RWPE2 (cell line): ENCODE results near the gene RAP1GAP.
A peak's percentile ranks its signal among the peaks of the same experiment; 100 is the strongest.

Experiments
- ATAC-seq: fragments of 200-7000 bp; cut with Tn5 transposase; 3 replicates; pipeline ENCODE4 v1.9.1; 2021; ENCODE audit warnings: low read depth
- DNase-seq: peaks from one replicate; pipeline ENCODE4 v3.0.0-alpha.2; 2020; ENCODE audit warnings: low spot score
- H3K27ac ChIP-seq: fragments of 450-650 bp; 2 replicates; pipeline ENCODE4 v1.5.1; 2017; ENCODE audit warnings: mild to moderate bottlenecking; ENCODE audit not compliant: poor library complexity, severe bottlenecking
- H3K27me3 ChIP-seq: fragments of 250-450 bp; sonication (Bioruptor Pico); 2 replicates; pipeline ENCODE4 v1.5.1; 2021; ENCODE audit warnings: mild to moderate bottlenecking, moderate library complexity; ENCODE audit not compliant: insufficient read depth, poor library complexity, severe bottlenecking
- H3K36me3 ChIP-seq: fragments of 250-450 bp; sonication (Bioruptor Pico); 2 replicates; pipeline ENCODE4 v1.5.1; 2020; ENCODE audit warnings: low read depth, mild to moderate bottlenecking, moderate library complexity
- H3K4me1 ChIP-seq: fragments of 250-450 bp; sonication (Bioruptor Pico); 2 replicates; pipeline ENCODE4 v1.5.1; 2021; ENCODE audit warnings: mild to moderate bottlenecking, moderate library complexity; ENCODE audit not compliant: insufficient read depth, poor library complexity, severe bottlenecking
- H3K4me3 ChIP-seq: fragments of 250-450 bp; sonication (Bioruptor Pico); 2 replicates; pipeline ENCODE4 v1.5.1; 2021; ENCODE audit warnings: mild to moderate bottlenecking, moderate library complexity; ENCODE audit not compliant: severe bottlenecking
- H3K9me3 ChIP-seq: fragments of 250-450 bp; sonication (Bioruptor Pico); 2 replicates; pipeline ENCODE4 v1.5.1; 2021; ENCODE audit warnings: mild to moderate bottlenecking, moderate library complexity; ENCODE audit not compliant: severe bottlenecking
- CTCF ChIP-seq: fragments of 450-650 bp; IDR thresholded peaks from one replicate; pipeline ENCODE4 v1.5.1; 2017; ENCODE audit warnings: mild to moderate bottlenecking, moderate library complexity; ENCODE audit not compliant: poor library complexity, severe bottlenecking

The RAP1GAP gene

GRCh38 chr1:21607549-21608529, 61.3 kb downstream of the RAP1GAP start:
- H3K4me3 ChIP-seq = no peak overlapping the region

GRCh38 chr1:21605964-21606705, 63.0 kb downstream of the RAP1GAP start:
- H3K4me1 ChIP-seq = no peaks in the 10 kb centered on the region
- H3K4me3 ChIP-seq = no peak overlapping the region
- H3K9me3 ChIP-seq = no peaks in the 10 kb centered on the region
- no peak overlapping the region for H3K27ac ChIP-seq
- no peaks in the 10 kb centered on the region for H3K36me3 ChIP-seq
- no peak for TF ChIP-seq CTCF
- DNase-seq (no peak), ATAC-seq (no peak)
- no peaks in the 10 kb centered on the region for H3K27me3 ChIP-seq

More at GRCh38 chr1:21607549-21608529, 61.3 kb downstream of the RAP1GAP start:
- ATAC-seq (peak; percentile 74), DNase-seq (peak; percentile 85)
- Histone ChIP-seq H3K27me3 (no peaks in the 10 kb centered on the region), H3K4me1 (no peaks in the 10 kb centered on the region), H3K27ac (no peak overlapping the region), H3K9me3 (no peaks in the 10 kb centered on the region), H3K36me3 (no peaks in the 10 kb centered on the region)
- TF ChIP-seq CTCF = no peak

GRCh38 chr1:21605012-21605715, 64.0 kb downstream of the RAP1GAP start:
- H3K4me1 ChIP-seq = no peaks in the 10 kb centered on the region
- no peak for ATAC-seq
- no peak for DNase-seq
- TF ChIP-seq CTCF = no peak
- H3K36me3 ChIP-seq = no peaks in the 10 kb centered on the region
- no peak overlapping the region for H3K27ac ChIP-seq
- H3K27me3 ChIP-seq = no peaks in the 10 kb centered on the region
- no peaks in the 10 kb centered on the region for H3K9me3 ChIP-seq
- no peak overlapping the region for H3K4me3 ChIP-seq

GRCh38 chr1:21604208-21604957, 64.8 kb downstream of the RAP1GAP start:
- no peak for TF ChIP-seq CTCF
- ATAC-seq = no peak
- Histone ChIP-seq H3K4me1 (no peaks in the 10 kb centered on the region), H3K9me3 (no peaks in the 10 kb centered on the region), H3K36me3 (no peaks in the 10 kb centered on the region), H3K27ac (no peak overlapping the region), H3K4me3 (no peak overlapping the region), H3K27me3 (no peaks in the 10 kb centered on the region)
- no peak for DNase-seq
